Parathyroid adenoma (tissue), 2 donors: Measurements from ENCODE around the gene CFAP20DC.

Experiments
- H2AFZ ChIP-seq: fragments of 300-600 bp; sonication (generic); one replicate; pipeline ENCODE4 v1.7.0; 2017; ENCODE audit warnings: antibody characterized with exemption, mild to moderate bottlenecking
- H3K27ac ChIP-seq: fragments of 300-600 bp; sonication (generic); one replicate; pipeline ENCODE4 v1.7.0; 2017
- H3K27me3 ChIP-seq: fragments of 300-600 bp; sonication (generic); one replicate; pipeline ENCODE4 v1.7.0; 2017; ENCODE audit warnings: low read length; ENCODE audit not compliant: control insufficient read depth, insufficient read depth
- H3K36me3 ChIP-seq: fragments of 300-600 bp; sonication (generic); one replicate; pipeline ENCODE4 v1.7.0; 2017; ENCODE audit warnings: low read length; ENCODE audit not compliant: control insufficient read depth, insufficient read depth
- H3K4me1 ChIP-seq: fragments of 300-600 bp; sonication (generic); one replicate; pipeline ENCODE4 v1.7.0; 2017; ENCODE audit warnings: control low read depth
- H3K4me2 ChIP-seq: fragments of 300-600 bp; sonication (generic); one replicate; pipeline ENCODE4 v1.7.0; 2017; ENCODE audit warnings: low read length
- H3K4me3 ChIP-seq: fragments of 300-600 bp; sonication (generic); one replicate; pipeline ENCODE4 v1.7.0; 2017; ENCODE audit warnings: low read depth, low read length
- H3K79me2 ChIP-seq: fragments of 300-600 bp; sonication (generic); one replicate; pipeline ENCODE4 v1.7.0; 2017; ENCODE audit warnings: control low read depth
- H3K9ac ChIP-seq: fragments of 300-600 bp; sonication (generic); one replicate; pipeline ENCODE4 v1.7.0; 2017; ENCODE audit warnings: mild to moderate bottlenecking
- H3K9me3 ChIP-seq: fragments of 300-600 bp; sonication (generic); one replicate; pipeline ENCODE4 v1.7.0; 2017; ENCODE audit warnings: low read length; ENCODE audit not compliant: control insufficient read depth
- TF ChIP-seq, protein P1 (sequence below): fragments of 300-600 bp; sonication (generic); IDR thresholded peaks from one replicate; pipeline ENCODE4 v1.7.0; 2017; ENCODE audit warnings: antibody characterized with exemption, mild to moderate bottlenecking
- donor health status: primary hyperparathyroidism.

Gene CFAP20DC

DNA sequence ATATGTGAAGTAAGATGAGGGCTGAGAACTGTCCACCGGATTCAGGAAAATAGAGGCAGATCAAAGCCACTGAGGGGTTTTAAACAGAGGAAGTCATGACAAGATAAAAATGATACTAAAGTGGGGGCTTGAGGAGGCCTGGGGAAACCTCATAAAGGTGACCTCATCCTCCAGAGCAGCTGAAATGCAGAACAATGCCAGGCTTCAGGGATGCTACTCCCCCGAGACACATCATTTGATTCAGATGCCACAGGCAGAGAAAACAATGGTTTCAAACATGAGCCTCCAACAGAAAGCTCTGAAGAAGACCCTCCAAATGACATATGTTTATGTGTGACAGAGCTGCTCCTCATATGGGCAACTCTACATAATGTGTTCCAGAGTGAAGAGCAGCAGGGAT lies 6.4 kb downstream of the CFAP20DC start:
- Histone ChIP-seq H3K4me2 (no peak overlapping the region), H3K9ac (no peak overlapping the region), H2AFZ (no peak overlapping the region), H3K4me1 (no peaks in the 10 kb centered on the region), H3K9me3 (no peaks in the 10 kb centered on the region), H3K4me3 (no peak overlapping the region), H3K36me3 (no peaks in the 10 kb centered on the region), H3K27ac (no peak overlapping the region), H3K27me3 (no peaks in the 10 kb centered on the region), H3K79me2 (no peaks in the 10 kb centered on the region)
- TF ChIP-seq, protein P1, sequence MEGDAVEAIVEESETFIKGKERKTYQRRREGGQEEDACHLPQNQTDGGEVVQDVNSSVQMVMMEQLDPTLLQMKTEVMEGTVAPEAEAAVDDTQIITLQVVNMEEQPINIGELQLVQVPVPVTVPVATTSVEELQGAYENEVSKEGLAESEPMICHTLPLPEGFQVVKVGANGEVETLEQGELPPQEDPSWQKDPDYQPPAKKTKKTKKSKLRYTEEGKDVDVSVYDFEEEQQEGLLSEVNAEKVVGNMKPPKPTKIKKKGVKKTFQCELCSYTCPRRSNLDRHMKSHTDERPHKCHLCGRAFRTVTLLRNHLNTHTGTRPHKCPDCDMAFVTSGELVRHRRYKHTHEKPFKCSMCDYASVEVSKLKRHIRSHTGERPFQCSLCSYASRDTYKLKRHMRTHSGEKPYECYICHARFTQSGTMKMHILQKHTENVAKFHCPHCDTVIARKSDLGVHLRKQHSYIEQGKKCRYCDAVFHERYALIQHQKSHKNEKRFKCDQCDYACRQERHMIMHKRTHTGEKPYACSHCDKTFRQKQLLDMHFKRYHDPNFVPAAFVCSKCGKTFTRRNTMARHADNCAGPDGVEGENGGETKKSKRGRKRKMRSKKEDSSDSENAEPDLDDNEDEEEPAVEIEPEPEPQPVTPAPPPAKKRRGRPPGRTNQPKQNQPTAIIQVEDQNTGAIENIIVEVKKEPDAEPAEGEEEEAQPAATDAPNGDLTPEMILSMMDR = no peak

DNA sequence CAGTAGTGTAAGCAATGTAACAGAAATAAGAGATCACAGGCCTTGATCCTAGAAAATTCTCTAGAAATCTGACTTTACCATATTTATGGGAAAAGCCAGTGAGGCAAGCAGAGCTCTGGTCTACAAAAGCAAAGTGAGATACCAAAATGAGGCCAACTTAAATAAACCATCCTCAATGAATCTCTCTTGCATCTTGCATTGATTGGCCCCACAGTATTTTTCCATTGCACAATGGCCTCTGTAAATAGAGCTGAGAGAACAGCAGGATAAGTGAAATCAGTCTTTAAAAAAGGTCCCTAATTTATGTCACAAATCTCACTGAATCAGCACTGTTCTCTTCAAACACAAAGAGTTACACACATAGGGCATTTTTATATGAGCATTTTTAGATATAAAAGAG lies 8.9 kb downstream of the CFAP20DC start:
- no peak overlapping the region for H3K4me2 ChIP-seq
- H3K27me3 ChIP-seq = no peaks in the 10 kb centered on the region
- H2AFZ ChIP-seq = no peak overlapping the region
- no peak overlapping the region for H3K9ac ChIP-seq
- no peaks in the 10 kb centered on the region for H3K79me2 ChIP-seq
- H3K27ac ChIP-seq = no peak overlapping the region
- H3K9me3 ChIP-seq = no peaks in the 10 kb centered on the region
- TF ChIP-seq, protein P1 = no peak
- no peak overlapping the region for H3K4me3 ChIP-seq
- no peaks in the 10 kb centered on the region for H3K36me3 ChIP-seq
- no peaks in the 10 kb centered on the region for H3K4me1 ChIP-seq

DNA sequence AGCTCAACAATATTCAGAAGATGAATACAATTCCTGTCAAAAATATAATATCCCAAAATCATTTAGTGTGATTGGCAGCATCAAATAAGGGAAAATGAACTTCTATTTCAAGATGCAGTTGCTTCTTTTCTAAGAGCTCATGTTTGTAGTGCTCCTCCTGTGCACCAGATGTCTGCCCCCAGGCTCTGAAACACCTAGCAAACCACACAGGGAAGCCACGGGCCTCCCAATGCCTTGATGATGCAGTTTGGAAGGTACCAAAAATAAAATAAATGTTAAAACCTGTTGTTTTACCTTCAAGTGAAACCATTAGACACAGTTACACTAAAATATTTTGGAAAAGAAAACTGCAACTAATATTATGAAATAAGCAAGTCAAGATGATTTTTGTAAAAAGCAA lies 22.2 kb downstream of the CFAP20DC start:
- Histone ChIP-seq H3K9me3 (no peaks in the 10 kb centered on the region), H3K27me3 (no peaks in the 10 kb centered on the region)
- TF ChIP-seq, protein P1 = no peak

GRCh38 chr3:59023612-59024011 lies 26.2 kb downstream of the CFAP20DC start:
- no peaks in the 10 kb centered on the region for H3K27me3 ChIP-seq
- TF ChIP-seq, protein P1 = no peak
- H3K9me3 ChIP-seq = no peaks in the 10 kb centered on the region
- no peaks in the 10 kb centered on the region for H3K4me1 ChIP-seq
- H3K4me3 ChIP-seq = no peak overlapping the region
- H3K9ac ChIP-seq = no peak overlapping the region
- no peak overlapping the region for H2AFZ ChIP-seq
- no peaks in the 10 kb centered on the region for H3K36me3 ChIP-seq
- no peak overlapping the region for H3K27ac ChIP-seq
- no peak overlapping the region for H3K4me2 ChIP-seq
- no peaks in the 10 kb centered on the region for H3K79me2 ChIP-seq

More for the DNA sequence above, 22.2 kb downstream of the CFAP20DC start:
- no peak overlapping the region for H3K4me2 ChIP-seq
- no peak overlapping the region for H3K9ac ChIP-seq
- no peaks in the 10 kb centered on the region for H3K36me3 ChIP-seq
- no peaks in the 10 kb centered on the region for H3K4me1 ChIP-seq
- no peak overlapping the region for H3K27ac ChIP-seq
- H3K79me2 ChIP-seq = no peaks in the 10 kb centered on the region
- no peak overlapping the region for H2AFZ ChIP-seq
- no peak overlapping the region for H3K4me3 ChIP-seq

DNA sequence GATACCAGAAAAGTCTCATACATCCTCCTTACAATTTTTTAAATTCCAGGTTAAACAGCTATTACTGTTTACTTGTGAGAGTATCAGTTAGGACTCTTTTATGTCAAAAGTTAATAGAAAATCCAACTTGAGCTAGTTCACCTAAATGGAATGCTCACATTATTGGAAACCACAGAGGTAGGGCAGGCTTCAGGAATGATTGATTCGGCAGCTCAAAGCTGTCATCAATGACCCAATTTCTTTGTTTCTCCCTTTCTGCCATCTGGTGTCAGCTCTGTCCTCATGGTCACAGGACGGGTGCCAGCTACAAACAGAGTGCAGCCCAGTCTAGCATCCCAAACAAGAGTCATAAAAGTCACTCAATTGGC lies 32.2 kb downstream of the CFAP20DC start:
- TF ChIP-seq, protein P1 = no peak
- Histone ChIP-seq H3K27ac (no peak overlapping the region), H3K36me3 (no peaks in the 10 kb centered on the region), H3K79me2 (no peaks in the 10 kb centered on the region), H3K9me3 (no peaks in the 10 kb centered on the region), H3K4me3 (no peak overlapping the region), H3K9ac (no peak overlapping the region), H2AFZ (no peak overlapping the region), H3K4me2 (no peak overlapping the region), H3K27me3 (no peaks in the 10 kb centered on the region), H3K4me1 (no peaks in the 10 kb centered on the region)
